H1 (cell line): ENCODE data around the gene TFF3. TPM values are rescaled to one million over a fixed set of nuclear protein-coding genes. Genes with fewer than 3 reads are reported as not detected.

Experiments
- CTCF ChIA-PET: fragments of 300-600 bp; sonication (Branson Sonifier 250); formaldehyde crosslinking; loops from one replicate; lab custom pipeline; 2021; ENCODE audit not compliant: partially characterized antibody; lab: Charles Lee
- POLR2A ChIA-PET: fragments of 300-600 bp; sonication (Branson Sonifier 250); formaldehyde crosslinking; loops from one replicate; lab custom pipeline; 2021; ENCODE audit warnings: inconsistent platforms; ENCODE audit not compliant: partially characterized antibody; lab: Charles Lee
- DNase-seq, 2 experiments: peaks; one replicate each; pipeline versions ENCODE4 v3.0.0 to v3.0.0-alpha.2; 2010 to 2022; ENCODE audit warnings: low spot score in 2 of 2, low read depth in 1 of 2, mixed read lengths in 1 of 2
- FAIRE-seq: peaks from 2 replicates; lab custom pipeline; 2011; peaks lifted over from hg19 to GRCh38; lab: Jason Lieb, UNC
- H2AFZ ChIP-seq: 2 replicates; pipeline ENCODE4 v1.8.1; 2012; ENCODE audit warnings: low read length, inconsistent platforms
- H2AK5ac ChIP-seq: 2 replicates; pipeline ENCODE4 v1.6.1; 2013; ENCODE audit warnings: low read depth, low read length
- H2BK120ac ChIP-seq: replicated peaks from 2 replicates; pipeline ENCODE3; 2013; ENCODE audit warnings: low read depth, low read length, inconsistent platforms
- H2BK12ac ChIP-seq: 2 replicates; pipeline ENCODE4 v1.6.1; 2013; ENCODE audit warnings: low read depth, low read length
- H2BK15ac ChIP-seq: 2 replicates; pipeline ENCODE4 v1.6.1; 2013; ENCODE audit warnings: low read length
- H2BK20ac ChIP-seq: 2 replicates; pipeline ENCODE4 v1.6.1; 2013; ENCODE audit warnings: low read length
- H2BK5ac ChIP-seq: 2 replicates; pipeline ENCODE4 v1.6.1; 2013; ENCODE audit warnings: low read depth, low read length
- H3K14ac ChIP-seq: 2 replicates; pipeline ENCODE4 v1.6.1; 2013; ENCODE audit warnings: inconsistent platforms; ENCODE audit not compliant: insufficient read length
- H3K18ac ChIP-seq: 2 replicates; pipeline ENCODE4 v1.6.1; 2013; ENCODE audit warnings: low read length; ENCODE audit errors: extremely low read depth
- H3K23ac ChIP-seq: 2 replicates; pipeline ENCODE4 v1.6.1; 2013; ENCODE audit warnings: inconsistent platforms; ENCODE audit not compliant: insufficient read length
- H3K23me2 ChIP-seq: 2 replicates; pipeline ENCODE4 v1.6.1; 2013; ENCODE audit warnings: low read depth, low read length
- H3K27ac ChIP-seq: 2 replicates; pipeline ENCODE4 v1.6.1; 2011; ENCODE audit warnings: low read depth, low read length, inconsistent platforms
- H3K27me3 ChIP-seq, 4 experiments: replicated peaks in 1 of 4; 1 replicate in 1 of 4; 2 replicates in 3 of 4; pipeline versions ENCODE4 v1.6.1 to v1.8.1; 2011 to 2013; ENCODE audit warnings: low read length in 3 of 4, mild to moderate bottlenecking in 3 of 4, inconsistent platforms in 2 of 4, mixed read lengths in 2 of 4, moderate library complexity in 1 of 4; ENCODE audit not compliant: control insufficient read depth in 3 of 4, insufficient read depth in 3 of 4; ENCODE audit errors: extremely low read depth in 1 of 4
- H3K36me3 ChIP-seq, 4 experiments: 2 replicates each; pipeline versions ENCODE4 v1.6.1 to v1.8.1; 2011 to 2013; ENCODE audit warnings: mild to moderate bottlenecking in 4 of 4, low read length in 3 of 4, moderate library complexity in 2 of 4, control low read depth in 1 of 4, inconsistent platforms in 1 of 4; ENCODE audit not compliant: insufficient read depth in 4 of 4, control insufficient read depth in 2 of 4
- H3K4ac ChIP-seq: replicated peaks from 2 replicates; pipeline ENCODE3; 2013; ENCODE audit warnings: low read length, low read depth, mixed read lengths, inconsistent platforms; ENCODE audit not compliant: insufficient read length
- H3K4me1 ChIP-seq, 4 experiments: replicated peaks in 1 of 4; 1 replicate in 1 of 4; 2 replicates in 3 of 4; pipeline versions ENCODE4 v1.6.1 to v1.8.1; 2011 to 2013; ENCODE audit warnings: low read length in 3 of 4, inconsistent platforms in 2 of 4, mixed read lengths in 1 of 4; ENCODE audit not compliant: insufficient read depth in 4 of 4, control insufficient read depth in 3 of 4
- H3K4me2 ChIP-seq, 2 experiments: 2 replicates each; pipeline versions ENCODE4 v1.6.1 to v1.8.1; 2011 to 2013; ENCODE audit warnings: low read depth in 2 of 2, low read length in 2 of 2, control low read depth in 1 of 2, inconsistent platforms in 1 of 2, mild to moderate bottlenecking in 1 of 2; ENCODE audit not compliant: insufficient read depth in 1 of 2
- H3K4me3 ChIP-seq, 4 experiments: fragments of 200-600, 300-600 bp in 1 of 4; sonication (generic), shearing (Covaris generic), sonication (Bioruptor Twin) in 1 of 4; 2 replicates each; pipeline versions ENCODE4 v1.5.1 to v1.8.1; 2011 to 2016; ENCODE audit warnings: low read length in 4 of 4, low read depth in 3 of 4, control low read depth in 2 of 4, inconsistent platforms in 2 of 4, mild to moderate bottlenecking in 2 of 4, mixed read lengths in 1 of 4, moderate library complexity in 1 of 4; ENCODE audit not compliant: insufficient read depth in 2 of 4; ENCODE audit errors: extremely low read depth in 1 of 4
- H3K56ac ChIP-seq: replicated peaks from 2 replicates; pipeline ENCODE3; 2013; ENCODE audit warnings: low read depth, mild to moderate bottlenecking, mixed read lengths, low read length, inconsistent platforms; ENCODE audit not compliant: insufficient read length
- H3K79me1 ChIP-seq: 2 replicates; pipeline ENCODE4 v1.6.1; 2013; ENCODE audit warnings: low read depth, low read length, control low read depth
- H3K79me2 ChIP-seq, 2 experiments: 2 replicates each; pipeline versions ENCODE4 v1.6.1 to v1.8.1; 2012 to 2013; ENCODE audit warnings: low read length in 2 of 2, mild to moderate bottlenecking in 2 of 2, inconsistent platforms in 1 of 2; ENCODE audit not compliant: insufficient read depth in 2 of 2, control insufficient read depth in 1 of 2
- H3K9ac ChIP-seq, 4 experiments: replicated peaks in 1 of 4; 1 replicate in 1 of 4; 2 replicates in 3 of 4; pipeline versions ENCODE4 v1.6.1 to v1.8.1; 2011 to 2013; ENCODE audit warnings: low read depth in 3 of 4, low read length in 3 of 4, control low read depth in 2 of 4, mild to moderate bottlenecking in 2 of 4, moderate library complexity in 2 of 4, inconsistent platforms in 1 of 4; ENCODE audit errors: extremely low read depth in 1 of 4
- H3K9me3 ChIP-seq, 2 experiments: 2 replicates each; pipeline versions ENCODE4 v1.6.1 to v1.8.1; 2012 to 2013; ENCODE audit warnings: mild to moderate bottlenecking in 2 of 2, moderate library complexity in 2 of 2, control low read depth in 1 of 2, inconsistent platforms in 1 of 2, low read depth in 1 of 2, low read length in 1 of 2, mixed read lengths in 1 of 2; ENCODE audit not compliant: insufficient read depth in 2 of 2
- H4K20me1 ChIP-seq, 2 experiments: replicated peaks in 1 of 2; 2 replicates each; pipeline versions ENCODE3 to v1.8.1; 2011 to 2013; ENCODE audit warnings: inconsistent platforms in 2 of 2, low read length in 2 of 2, mild to moderate bottlenecking in 1 of 2; ENCODE audit not compliant: insufficient read depth in 2 of 2, control insufficient read depth in 1 of 2
- H4K5ac ChIP-seq: 2 replicates; pipeline ENCODE4 v1.6.1; 2013; ENCODE audit warnings: low read length, low read depth, mixed read lengths, inconsistent platforms; ENCODE audit not compliant: insufficient read length
- H4K8ac ChIP-seq: 2 replicates; pipeline ENCODE4 v1.8.0; 2013; ENCODE audit warnings: mild to moderate bottlenecking, moderate library complexity, low read length, inconsistent platforms; ENCODE audit not compliant: insufficient read depth; ENCODE audit errors: extremely low read depth
- H4K91ac ChIP-seq: replicated peaks from 2 replicates; pipeline ENCODE3; 2013; ENCODE audit warnings: low read length, mixed read lengths, inconsistent platforms; ENCODE audit not compliant: insufficient read length
- ASH2L ChIP-seq: fragments of 200-600, 300-600 bp; sonication (generic); IDR thresholded peaks from one replicate; pipeline ENCODE4 v1.7.1; 2017; ENCODE audit warnings: low read length
- ATF3 ChIP-seq: IDR thresholded peaks from 2 replicates; pipeline ENCODE4 v1.6.1; 2011; ENCODE audit warnings: low read depth, mild to moderate bottlenecking, low read length; ENCODE audit not compliant: insufficient read depth
- CBX8 ChIP-seq: fragments of 300-800, 300-1000 bp; sonication (generic); IDR thresholded peaks from 2 replicates; pipeline ENCODE4 v1.7.1; 2016; ENCODE audit warnings: low read depth, low read length, borderline replicate concordance
- CREB1 ChIP-seq: IDR thresholded peaks from 2 replicates; pipeline ENCODE4 v1.6.1; 2012; ENCODE audit warnings: inconsistent platforms
- EP300 ChIP-seq, 2 experiments: IDR thresholded peaks; 1 replicate in 1 of 2; 2 replicates in 1 of 2; pipeline ENCODE4 v1.6.1; 2011 to 2012; ENCODE audit warnings: low read depth in 2 of 2, low read length in 2 of 2, mild to moderate bottlenecking in 2 of 2, borderline replicate concordance in 1 of 2, inconsistent platforms in 1 of 2, moderate library complexity in 1 of 2
- EZH2 ChIP-seq: fragments of 200-600 bp; sonication (generic); IDR thresholded peaks from 2 replicates; pipeline ENCODE4 v1.7.1; 2012; ENCODE audit warnings: low read depth, mild to moderate bottlenecking, moderate library complexity, low read length, inconsistent platforms; ENCODE audit not compliant: severe bottlenecking
- HDAC2 ChIP-seq, 2 experiments: fragments of 300-600 bp in 1 of 2; sonication (generic) in 1 of 2; IDR thresholded peaks; 2 replicates each; pipeline ENCODE4 v1.6.1; 2011 to 2012; ENCODE audit warnings: low read depth in 2 of 2, low read length in 2 of 2, mild to moderate bottlenecking in 2 of 2, moderate library complexity in 2 of 2, borderline replicate concordance in 1 of 2, inconsistent platforms in 1 of 2
- SAP30 ChIP-seq: fragments of 300-600 bp; sonication (generic); IDR thresholded peaks from 2 replicates; pipeline ENCODE4 v1.7.1; 2012; ENCODE audit warnings: low read length, moderate library complexity, mild to moderate bottlenecking, inconsistent platforms; ENCODE audit not compliant: insufficient read depth, insufficient replicate concordance
- SIN3A ChIP-seq, 2 experiments: IDR thresholded peaks in 1 of 2; conservative IDR thresholded peaks in 1 of 2; 2 replicates each; pipeline ENCODE4 v1.6.1; 2011 to 2012; ENCODE audit warnings: low read length in 2 of 2, improper control_type of control experiment in 1 of 2, low read depth in 1 of 2, mild to moderate bottlenecking in 1 of 2
- TCF12 ChIP-seq: IDR thresholded peaks from 2 replicates; pipeline ENCODE4 v1.6.1; 2011; ENCODE audit warnings: low read depth, mild to moderate bottlenecking, low read length
- WGBS, 2 experiments: shearing (Covaris generic) in 1 of 2; methylation state at CpG; one replicate each; pipeline versions ENCODE4 v1.1.6 to v1.1.7; 2013 to 2015; ENCODE audit warnings: low lambda C conversion rate in 2 of 2, mixed read lengths in 2 of 2, inconsistent platforms in 1 of 2, low coverage in 1 of 2, missing lambda C conversion rate in 1 of 2; ENCODE audit not compliant: insufficient replicate concordance in 2 of 2, insufficient coverage in 1 of 2, insufficient read length in 1 of 2; ENCODE audit errors: extremely low coverage in 1 of 2, missing lambda C conversion rate in 1 of 2; 5-methylcytosine and 5-hydroxymethylcytosine counted together
- polyA plus RNA-seq, 7 experiments: library from polyadenylated mRNA; depleted of rRNA in 3 of 7; stranded (reverse) in 5 of 7; unstranded in 2 of 7; fragments of >200 nt in 5 of 7; fragments of 200-250 nt in 2 of 7; gene quantifications; 1 replicate in 5 of 7; 2 replicates in 1 of 7; 4 replicates in 1 of 7; pipeline versions ENCODE4 v1.2.1 to v1.2.3, GENCODE V29; 2011 to 2013; ENCODE audit warnings: missing spikeins in 2 of 7, mixed read lengths in 2 of 7
- total RNA-seq: library from RNA; stranded (reverse); fragmentation: NEBNext Ultra II Directional; extraction: Animal tissue kit (Norgen Biotek cat#: 25700); gene quantifications from 2 replicates; pipeline ENCODE4 v1.2.1, GENCODE V29; 2021

TFF3 gene
- total and polyA plus RNA-seq, 2 of the 8 experiments (the other 6 are each of a cell fraction or from before 2014, with no cell fraction given): 1.7 to 6.7 TPM

GRCh38 chr21:42304556-42305454, 10.4 kb downstream of the TFF3 start:
- Histone ChIP-seq H4K8ac (no peak overlapping the region), H3K56ac (no peak overlapping the region), H3K4me3 (no peak overlapping the region), H2AFZ (no peak overlapping the region), H3K23ac (no peak overlapping the region), H3K23me2 (no peaks in the 10 kb centered on the region; the same call in 1 of the 2 replicates), H3K9me3 (no peaks in the 10 kb centered on the region), H4K5ac (no peak overlapping the region), H3K36me3 (no peaks in the 10 kb centered on the region), H3K18ac (no peak overlapping the region), H4K20me1 (no peaks in the 10 kb centered on the region), H3K9ac (no peak overlapping the region), H3K27ac (no peak overlapping the region), H2BK15ac (no peak overlapping the region), H3K4me1 (peaks cover 0 to 3% (median under 1%) of the 10 kb centered on the region in 4 experiments; a peak in 4 of 7 replicates), H3K4me2 (no peak overlapping the region), H2BK12ac (no peak overlapping the region), H2BK5ac (no peak overlapping the region), H2AK5ac (no peak overlapping the region), H3K79me1 (no peaks in the 10 kb centered on the region), H3K27me3 (0 out of 7 replicates have a peak, but pooled peaks cover 0 to 2% (median 0%) of the 10 kb centered on the region in 4 experiments), H3K4ac (no peak overlapping the region), H4K91ac (no peak overlapping the region), H3K14ac (no peak overlapping the region), H3K79me2 (no peaks in the 10 kb centered on the region), H2BK20ac (no peak overlapping the region), H2BK120ac (no peak overlapping the region)
- no peak for FAIRE-seq
- POLR2A ChIA-PET: no interaction called here
- 92% methylated on average over 22 of the region's 22 CpGs; no CpG with 5 or more reads in 1 of the 2 experiments for WGBS, 2 experiments
- CTCF ChIA-PET: interaction anchor here (0.7 to 1.3 kb wide), 2 partner anchors 107 to 158 kb away, joined by 3 to 4 read pairs; no protein-coding TSS in a partner anchor
- no peak for DNase-seq
- TF ChIP-seq HDAC2 (IDR thresholded peaks at IDR 0.05; ENCODE audit: borderline replicate concordance in 1 of 2, low read depth in 2 of 2, low read length in 2 of 2): no peak
- no peak for TF ChIP-seq EZH2
- TF ChIP-seq EP300 (IDR thresholded peaks at IDR 0.05; ENCODE audit: borderline replicate concordance in 1 of 2, low read depth in 2 of 2, low read length in 2 of 2): no peak
- no peak for TF ChIP-seq CREB1
- TF ChIP-seq SAP30: no peak
- TF ChIP-seq ATF3: no peak
- TF ChIP-seq TCF12: no peak
- TF ChIP-seq CBX8: no peak
- TF ChIP-seq SIN3A (conservative IDR thresholded peaks at IDR 0.05 in 1 of 2, IDR thresholded peaks at IDR 0.05 in 1 of 2; ENCODE audit: low read depth in 1 of 2, low read length in 2 of 2): no peak
- TF ChIP-seq ASH2L: no peak
